ENCODE results near the gene ABLIM2. TPM values are rescaled to one million over a fixed set of nuclear protein-coding genes. Genes with fewer than 3 reads are reported as not detected.

Gene ABLIM2
- total RNA-seq, 3 donors from 2014 or later (not counting 1 experiment from before 2014, with no cell fraction given): 0.71 to 2.8 (median 1.3) TPM

DNA sequence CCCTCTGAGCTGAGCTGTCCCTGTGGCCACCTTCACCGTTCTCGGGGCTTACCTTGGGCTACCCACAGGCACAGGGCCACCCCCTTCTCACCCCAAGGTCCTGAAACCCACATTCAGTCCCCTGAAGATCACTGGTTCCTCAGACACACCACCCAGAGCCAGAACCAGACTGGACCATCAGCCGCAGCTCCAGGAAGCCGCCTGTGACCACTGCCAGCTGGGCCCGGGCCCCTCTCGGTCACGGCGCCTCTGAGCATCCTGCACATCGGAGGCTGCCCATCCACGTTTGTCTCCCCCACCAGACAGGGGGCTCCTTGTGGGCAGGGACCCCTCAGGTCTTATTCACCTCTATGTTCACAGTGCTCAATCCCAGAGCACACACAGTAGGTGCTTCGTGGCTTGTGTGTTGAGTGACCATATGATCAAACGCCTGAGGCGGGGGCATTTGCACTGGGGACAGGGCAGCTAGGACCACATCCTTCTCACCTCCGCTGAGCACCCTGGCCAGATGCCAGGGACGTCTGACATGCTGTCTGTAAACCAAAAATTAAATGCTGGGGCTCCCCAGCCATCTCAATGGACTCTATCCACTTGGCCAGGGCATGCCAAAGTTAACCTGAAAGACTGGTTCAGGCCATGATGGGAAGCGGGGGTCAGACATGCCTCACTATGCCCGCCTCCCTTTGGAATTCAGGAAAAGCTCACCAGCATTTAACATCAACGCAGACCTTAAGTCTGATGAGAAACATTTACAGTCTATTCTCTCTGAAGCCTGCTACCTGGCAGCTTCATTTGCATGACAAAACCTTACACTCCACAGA lies 109.5 kb downstream of the ABLIM2 start:
- no peaks in the 10 kb centered on the region for H3K9me3 Mint-ChIP-seq
- H3K27ac Mint-ChIP-seq: no peak overlapping the region
- TF ChIP-seq, protein P1, sequence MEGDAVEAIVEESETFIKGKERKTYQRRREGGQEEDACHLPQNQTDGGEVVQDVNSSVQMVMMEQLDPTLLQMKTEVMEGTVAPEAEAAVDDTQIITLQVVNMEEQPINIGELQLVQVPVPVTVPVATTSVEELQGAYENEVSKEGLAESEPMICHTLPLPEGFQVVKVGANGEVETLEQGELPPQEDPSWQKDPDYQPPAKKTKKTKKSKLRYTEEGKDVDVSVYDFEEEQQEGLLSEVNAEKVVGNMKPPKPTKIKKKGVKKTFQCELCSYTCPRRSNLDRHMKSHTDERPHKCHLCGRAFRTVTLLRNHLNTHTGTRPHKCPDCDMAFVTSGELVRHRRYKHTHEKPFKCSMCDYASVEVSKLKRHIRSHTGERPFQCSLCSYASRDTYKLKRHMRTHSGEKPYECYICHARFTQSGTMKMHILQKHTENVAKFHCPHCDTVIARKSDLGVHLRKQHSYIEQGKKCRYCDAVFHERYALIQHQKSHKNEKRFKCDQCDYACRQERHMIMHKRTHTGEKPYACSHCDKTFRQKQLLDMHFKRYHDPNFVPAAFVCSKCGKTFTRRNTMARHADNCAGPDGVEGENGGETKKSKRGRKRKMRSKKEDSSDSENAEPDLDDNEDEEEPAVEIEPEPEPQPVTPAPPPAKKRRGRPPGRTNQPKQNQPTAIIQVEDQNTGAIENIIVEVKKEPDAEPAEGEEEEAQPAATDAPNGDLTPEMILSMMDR (IDR thresholded peaks at IDR 0.05): no peak
- H3K9me3 ChIP-seq (ENCODE audit: control insufficient read depth, insufficient read depth, low read length): no peaks in the 10 kb centered on the region
- WGBS (ENCODE audit: insufficient coverage): 74% methylated on average over 18 of the region's 18 CpGs
- peaks cover 7 to 29% of the 10 kb centered on the region in 2 donors for H3K27me3 Mint-ChIP-seq (ENCODE audit: low read depth in 2 of 2)
- no peak overlapping the region for H3K4me3 ChIP-seq (ENCODE audit: low read length)
- DNase-seq (no peak), ATAC-seq (no peak)
- H3K27ac ChIP-seq (ENCODE audit: low read length): no peak overlapping the region
- intact Hi-C loops (cut with micrococcal nuclease): no loop called here
- peaks cover 0 to 4% of the 10 kb centered on the region in 2 donors for H3K4me1 Mint-ChIP-seq
- no peaks in the 10 kb centered on the region for H3K36me3 ChIP-seq (ENCODE audit: control insufficient read depth, insufficient read depth, low read length)
- H3K36me3 Mint-ChIP-seq: no peaks in the 10 kb centered on the region
- no peaks in the 10 kb centered on the region for H3K4me1 ChIP-seq (ENCODE audit: control insufficient read depth, insufficient read depth, low read length)
- no peak overlapping the region for H3K4me3 Mint-ChIP-seq
- H3K27me3 ChIP-seq (ENCODE audit: control insufficient read depth, insufficient read depth, low read length): peaks cover 2% of the 10 kb centered on the region

DNA sequence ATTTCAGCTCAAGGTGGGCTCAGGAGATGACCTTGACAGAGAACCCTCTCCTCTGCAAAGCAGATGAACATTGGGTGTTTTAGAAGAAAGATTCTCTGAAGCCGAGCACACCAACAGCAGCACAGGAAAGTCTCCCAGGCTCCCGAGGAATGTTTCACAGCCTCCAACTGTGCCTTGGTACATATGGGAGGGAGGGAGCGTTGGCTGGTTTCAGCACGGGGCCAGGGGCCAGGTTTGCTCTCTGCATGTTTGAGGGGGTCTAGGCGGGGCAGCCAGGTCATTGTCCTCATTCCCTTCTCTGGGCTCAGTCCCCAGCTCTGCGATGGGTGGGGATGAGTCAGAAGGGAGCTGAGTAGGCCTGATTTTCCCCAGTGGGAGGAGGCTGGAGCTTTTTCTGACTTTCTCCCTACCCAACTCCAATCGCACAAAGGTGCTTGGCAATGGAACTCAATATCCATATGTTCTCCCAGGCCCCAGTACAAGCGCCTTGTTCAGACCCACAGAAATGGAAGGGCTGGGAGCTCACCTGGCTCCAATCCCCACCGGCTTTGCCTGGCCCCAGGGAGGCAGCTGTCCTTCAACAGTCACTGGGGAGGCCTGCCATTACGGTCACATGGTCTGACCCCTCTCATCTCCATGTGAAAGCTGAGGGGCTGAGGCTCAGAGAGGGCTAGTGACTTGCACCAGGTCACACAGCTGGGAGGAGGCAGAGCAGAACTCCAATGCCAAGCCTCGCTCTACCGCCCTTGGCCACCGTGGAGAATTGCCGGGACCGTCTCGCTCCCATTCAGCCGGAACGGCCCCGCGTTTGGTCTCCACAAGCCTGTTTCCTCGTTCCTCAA lies 110.6 kb downstream of the ABLIM2 start:
- H3K4me1 ChIP-seq (ENCODE audit: control insufficient read depth, insufficient read depth, low read length): no peaks in the 10 kb centered on the region
- no peaks in the 10 kb centered on the region for H3K36me3 ChIP-seq (ENCODE audit: control insufficient read depth, insufficient read depth, low read length)
- TF ChIP-seq, protein P1 (IDR thresholded peaks at IDR 0.05): no peak
- no peak overlapping the region for H3K27ac Mint-ChIP-seq
- no peak overlapping the region for H3K4me3 Mint-ChIP-seq
- no peaks in the 10 kb centered on the region for H3K9me3 ChIP-seq (ENCODE audit: control insufficient read depth, insufficient read depth, low read length)
- H3K4me1 Mint-ChIP-seq: peaks cover 0 to 4% of the 10 kb centered on the region in 2 donors
- no peaks in the 10 kb centered on the region for H3K36me3 Mint-ChIP-seq
- intact Hi-C loops (cut with micrococcal nuclease): no loop called here
- peaks cover 12 to 27% of the 10 kb centered on the region in 2 donors for H3K27me3 Mint-ChIP-seq (ENCODE audit: low read depth in 2 of 2)
- H3K9me3 Mint-ChIP-seq: no peaks in the 10 kb centered on the region
- no peak for DNase-seq
- no peak overlapping the region for H3K4me3 ChIP-seq (ENCODE audit: low read length)
- no peak for ATAC-seq
- peaks cover 2% of the 10 kb centered on the region for H3K27me3 ChIP-seq (ENCODE audit: control insufficient read depth, insufficient read depth, low read length)
- 72% methylated on average over 21 of the region's 21 CpGs for WGBS (ENCODE audit: insufficient coverage)
- no peak overlapping the region for H3K27ac ChIP-seq (ENCODE audit: low read length)

DNA sequence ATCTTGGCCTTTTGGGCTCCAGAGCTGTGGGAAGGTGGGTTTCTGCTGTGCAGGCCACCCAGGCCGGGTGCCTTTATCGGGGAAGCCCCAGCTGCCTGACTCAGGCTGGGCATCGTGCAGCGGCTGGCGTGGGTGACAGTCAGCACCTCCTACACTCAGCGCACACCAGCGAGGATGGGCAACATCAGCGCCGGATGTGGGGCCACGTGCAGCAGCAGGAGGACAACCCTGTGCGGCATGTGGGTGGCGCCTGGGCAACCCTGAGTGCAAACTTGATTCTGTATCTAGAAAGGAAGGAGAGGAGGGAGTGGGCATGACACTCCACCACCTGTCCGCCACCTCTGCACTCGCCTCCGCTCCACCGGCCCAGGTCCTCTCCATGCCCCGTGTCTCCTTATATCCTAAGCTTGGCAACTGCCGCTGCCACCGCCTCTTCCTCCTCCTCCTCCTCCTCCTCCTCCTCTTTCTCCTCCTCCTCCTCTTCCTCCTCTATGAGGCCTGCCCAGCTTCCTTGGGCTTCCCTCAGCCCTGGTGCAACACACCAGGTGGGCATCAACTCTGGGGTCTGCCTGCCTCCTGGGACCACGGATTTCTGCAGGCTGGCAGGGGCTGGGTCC lies 111.6 kb downstream of the ABLIM2 start:
- DNase-seq (peak in 1 of 2 donors; percentile 61), ATAC-seq (peak; percentile 55 to 64 (median 60))
- peaks cover 2% of the 10 kb centered on the region for H3K27me3 ChIP-seq (ENCODE audit: control insufficient read depth, insufficient read depth, low read length)
- H3K4me3 ChIP-seq (ENCODE audit: low read length): no peak overlapping the region
- H3K36me3 ChIP-seq (ENCODE audit: control insufficient read depth, insufficient read depth, low read length): no peaks in the 10 kb centered on the region
- Mint-ChIP-seq H3K4me1 (peaks cover 0 to 4% of the 10 kb centered on the region in 2 donors), H3K27me3 (ENCODE audit: low read depth in 2 of 2) (peaks cover 19 to 26% of the 10 kb centered on the region in 2 donors), H3K4me3 (no peak overlapping the region), H3K36me3 (no peaks in the 10 kb centered on the region), H3K9me3 (no peaks in the 10 kb centered on the region), H3K27ac (no peak overlapping the region)
- intact Hi-C loops (cut with micrococcal nuclease): no loop called here
- H3K27ac ChIP-seq (ENCODE audit: low read length): no peak overlapping the region
- H3K9me3 ChIP-seq (ENCODE audit: control insufficient read depth, insufficient read depth, low read length): no peaks in the 10 kb centered on the region
- H3K4me1 ChIP-seq (ENCODE audit: control insufficient read depth, insufficient read depth, low read length): no peaks in the 10 kb centered on the region
- WGBS (ENCODE audit: insufficient coverage): 83% methylated on average over 20 of the region's 20 CpGs
- TF ChIP-seq, protein P1 (IDR thresholded peaks at IDR 0.05): no peak
